Body of pancreas (tissue), 4 donors: ENCODE measurements around the gene ENHO. TPM values are rescaled to one million over a fixed set of nuclear protein-coding genes. Genes with fewer than 3 reads are reported as not detected.
"Not testable (repeated sequence)": the region's sequence is repeated elsewhere in the genome, so short reads cannot be mapped to it uniquely, and the experiment has no call there.

ENCODE experiments used
- ATAC-seq: fragments of 150-250 bp; one replicate; pipeline ENCODE4 v1.9.1; 2016
- DNase-seq, 4 donors: peaks; one replicate each; pipeline ENCODE4 v3.0.0-alpha.2; 2019
- H3K27ac ChIP-seq, 4 donors: fragments of 200-600 bp; sonication (generic); 1 replicate in 3 of 4; 2 replicates in 1 of 4; pipeline versions ENCODE4 v1.5.1 to v1.6.1; 2016 to 2019; ENCODE audit warnings: mild to moderate bottlenecking in 1 of 4, mixed read lengths in 1 of 4, moderate library complexity in 1 of 4
- H3K27me3 ChIP-seq, 2 donors: fragments of 200-600 bp; sonication (generic); one replicate each; pipeline ENCODE4 v1.6.0; 2016; ENCODE audit warnings: mild to moderate bottlenecking in 1 of 2
- H3K36me3 ChIP-seq, 2 donors: fragments of 200-600 bp; sonication (generic); replicated peaks in 1 of 2; 2 replicates each; pipeline ENCODE4 v1.5.1; 2016; ENCODE audit warnings: low read depth in 2 of 2; ENCODE audit not compliant: insufficient read depth in 1 of 2
- H3K4me1 ChIP-seq: fragments of 200-600 bp; sonication (generic); one replicate; pipeline ENCODE4 v1.6.0; 2016
- H3K4me3 ChIP-seq, 2 donors: fragments of 200-600 bp; sonication (generic); 1 replicate in 1 of 2; 2 replicates in 1 of 2; pipeline ENCODE4 v1.5.1; 2016 to 2019
- H3K9me3 ChIP-seq, 3 donors: fragments of 200-600 bp; sonication (generic); 1 replicate in 2 of 3; 2 replicates in 1 of 3; pipeline ENCODE4 v1.5.1; 2016
- POLR2A ChIP-seq, 3 donors: fragments of 450-650 bp; IDR thresholded peaks; one replicate each; pipeline ENCODE4 v1.6.1; 2016; ENCODE audit warnings: antibody characterized with exemption in 3 of 3, mild to moderate bottlenecking in 2 of 3
- WGBS, 2 donors: methylation state at CpG; one replicate each; pipeline ENCODE4 v1.1.5; 2017; 5-methylcytosine and 5-hydroxymethylcytosine counted together
- intact Hi-C: fragments of 100-400 bp; cut with DNase I; formaldehyde crosslinking; loops from one replicate; pipeline ENCODE4 v1.15.1; 2023
- total RNA-seq, 2 donors: library from RNA; depleted of rRNA; stranded (reverse); fragments of >200 nt; gene quantifications; one replicate each; pipeline ENCODE4 v1.1.0, GENCODE V29; 2016
- TF ChIP-seq, protein P1 (sequence below), 7 experiments: fragments of 450-650 bp in 4 of 7; fragments of 200-600 bp in 3 of 7; sonication (generic) in 3 of 7; IDR thresholded peaks; one replicate each; pipeline ENCODE4 v1.5.1; 2016 to 2019; ENCODE audit warnings: antibody characterized with exemption in 7 of 7

The ENHO gene
- total RNA-seq, 2 donors from 2014 or later = 2.9 TPM; not detected in 1

DNA sequence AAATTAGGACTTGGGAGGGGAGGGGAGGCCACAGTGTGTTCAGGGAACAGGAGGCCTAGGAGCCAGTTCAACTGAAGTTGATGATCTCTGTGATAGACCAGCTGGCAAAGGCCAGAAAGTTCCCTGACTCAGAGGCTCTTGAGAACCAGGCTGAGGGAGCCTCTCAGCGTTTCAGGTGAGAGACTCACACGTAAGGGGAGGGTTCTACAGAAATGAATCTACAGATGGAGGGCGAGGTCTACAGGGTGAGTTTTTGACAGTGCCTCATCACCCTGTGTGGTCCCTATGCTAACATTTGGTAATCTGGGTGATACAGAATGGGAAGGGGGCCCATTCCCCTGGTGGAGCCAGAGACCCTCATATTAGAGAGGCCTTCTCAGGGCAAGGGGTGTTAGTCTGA, 32.0 kb downstream of the ENHO start:
- DNase-seq (no peak), ATAC-seq (no peak)
- WGBS, 2 donors = 47 to 54% methylated on average over 3 of the region's 3 CpGs
- intact Hi-C loops = no loop called here
- Histone ChIP-seq H3K4me1 (no peaks in the 10 kb centered on the region), H3K27me3 (no peaks in the 10 kb centered on the region), H3K9me3 (no peaks in the 10 kb centered on the region), H3K36me3 (no peaks in the 10 kb centered on the region), H3K27ac (no peak overlapping the region), H3K4me3 (no peak overlapping the region)
- TF ChIP-seq, protein P1, sequence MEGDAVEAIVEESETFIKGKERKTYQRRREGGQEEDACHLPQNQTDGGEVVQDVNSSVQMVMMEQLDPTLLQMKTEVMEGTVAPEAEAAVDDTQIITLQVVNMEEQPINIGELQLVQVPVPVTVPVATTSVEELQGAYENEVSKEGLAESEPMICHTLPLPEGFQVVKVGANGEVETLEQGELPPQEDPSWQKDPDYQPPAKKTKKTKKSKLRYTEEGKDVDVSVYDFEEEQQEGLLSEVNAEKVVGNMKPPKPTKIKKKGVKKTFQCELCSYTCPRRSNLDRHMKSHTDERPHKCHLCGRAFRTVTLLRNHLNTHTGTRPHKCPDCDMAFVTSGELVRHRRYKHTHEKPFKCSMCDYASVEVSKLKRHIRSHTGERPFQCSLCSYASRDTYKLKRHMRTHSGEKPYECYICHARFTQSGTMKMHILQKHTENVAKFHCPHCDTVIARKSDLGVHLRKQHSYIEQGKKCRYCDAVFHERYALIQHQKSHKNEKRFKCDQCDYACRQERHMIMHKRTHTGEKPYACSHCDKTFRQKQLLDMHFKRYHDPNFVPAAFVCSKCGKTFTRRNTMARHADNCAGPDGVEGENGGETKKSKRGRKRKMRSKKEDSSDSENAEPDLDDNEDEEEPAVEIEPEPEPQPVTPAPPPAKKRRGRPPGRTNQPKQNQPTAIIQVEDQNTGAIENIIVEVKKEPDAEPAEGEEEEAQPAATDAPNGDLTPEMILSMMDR (IDR thresholded peaks at IDR 0.05) = no peak
- no peak for TF ChIP-seq POLR2A (IDR thresholded peaks at IDR 0.05)

- no peaks in the 10 kb centered on the region for H3K9me3 ChIP-seq
- H3K27ac ChIP-seq = no peak overlapping the region
- WGBS, 2 donors = 56 to 88% methylated on average over 1 of the region's 1 CpG
- no peak for DNase-seq
- H3K27me3 ChIP-seq = no peaks in the 10 kb centered on the region
- intact Hi-C loops = no loop called here
- H3K4me3 ChIP-seq = no peak overlapping the region
- no peak for ATAC-seq
- H3K4me1 ChIP-seq = no peaks in the 10 kb centered on the region
- H3K36me3 ChIP-seq = no peaks in the 10 kb centered on the region
- TF ChIP-seq POLR2A (IDR thresholded peaks at IDR 0.05) = no peak
- TF ChIP-seq, protein P1 (IDR thresholded peaks at IDR 0.05) = no peak
Measured at GRCh38 chr9:34490360-34490759, 32.4 kb downstream of the ENHO start.

DNA sequence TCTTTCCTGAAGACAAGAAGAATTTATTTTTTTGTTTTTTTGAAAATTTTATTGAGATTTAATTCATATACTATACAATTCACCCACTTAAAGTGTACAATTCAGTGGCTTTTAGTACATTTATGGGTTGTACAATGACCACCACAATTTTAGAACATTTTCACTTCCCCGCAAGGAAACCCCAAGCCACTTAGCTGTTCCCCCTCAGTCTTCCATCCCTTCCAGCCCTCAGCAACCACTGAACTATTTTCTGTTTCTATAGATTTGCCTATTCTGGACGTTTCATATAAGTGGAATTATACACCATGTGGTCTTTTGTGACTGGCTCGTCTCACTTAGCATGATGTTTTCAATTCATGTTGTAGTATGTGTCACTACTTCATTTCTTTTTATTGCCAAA, 36.2 kb downstream of the ENHO start:
- intact Hi-C loops = no loop called here
- Histone ChIP-seq H3K9me3 (no peaks in the 10 kb centered on the region), H3K27ac (no peak overlapping the region), H3K4me3 (no peak overlapping the region), H3K27me3 (no peaks in the 10 kb centered on the region), H3K4me1 (no peaks in the 10 kb centered on the region), H3K36me3 (no peaks in the 10 kb centered on the region)
- WGBS, 2 donors = 53 to 60% methylated on average over 3 of the region's 3 CpGs
- ATAC-seq = no peak
- no peak for DNase-seq
- TF ChIP-seq, protein P1 (IDR thresholded peaks at IDR 0.05) = no peak
- TF ChIP-seq POLR2A (IDR thresholded peaks at IDR 0.05) = no peak

- intact Hi-C loops = no loop called here
- DNase-seq = no peak
- no peak for ATAC-seq
- 67 to 69% methylated on average over 6 of the region's 6 CpGs for WGBS, 2 donors
- Histone ChIP-seq H3K36me3 (no peaks in the 10 kb centered on the region), H3K27me3 (no peaks in the 10 kb centered on the region), H3K4me1 (no peaks in the 10 kb centered on the region), H3K27ac (no peak overlapping the region), H3K9me3 (no peaks in the 10 kb centered on the region), H3K4me3 (no peak overlapping the region)
- no peak for TF ChIP-seq POLR2A (IDR thresholded peaks at IDR 0.05)
- TF ChIP-seq, protein P1 (IDR thresholded peaks at IDR 0.05) = no peak
Measured at GRCh38 chr9:34485822-34486221, 37.0 kb downstream of the ENHO start.

DNA sequence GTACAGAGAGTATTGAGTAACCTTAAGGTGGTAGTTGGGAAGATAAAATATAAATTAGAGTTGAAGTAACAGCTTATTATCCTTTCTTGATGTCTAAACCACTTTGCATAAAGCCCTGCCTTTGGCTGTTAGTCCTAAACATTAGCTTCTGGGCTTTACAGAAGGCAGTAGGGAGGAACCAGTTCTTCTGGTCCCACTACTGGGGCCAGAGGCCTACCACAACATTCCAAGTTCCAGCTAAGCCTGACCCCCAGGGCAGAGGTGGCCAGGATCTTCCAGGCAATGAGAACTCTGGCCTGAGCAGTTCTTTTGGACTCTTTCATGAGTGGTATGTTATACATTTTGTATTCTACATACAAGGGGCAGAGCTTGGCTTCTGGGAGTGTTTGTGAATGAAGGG, 38.1 kb downstream of the ENHO start:
- Histone ChIP-seq H3K36me3 (no peaks in the 10 kb centered on the region), H3K27ac (no peak overlapping the region), H3K9me3 (no peaks in the 10 kb centered on the region), H3K4me1 (no peaks in the 10 kb centered on the region), H3K27me3 (no peaks in the 10 kb centered on the region), H3K4me3 (no peak overlapping the region)
- ATAC-seq = no peak
- DNase-seq = no peak
- intact Hi-C loops = no loop called here
- TF ChIP-seq, protein P1 (IDR thresholded peaks at IDR 0.05) = no peak
- TF ChIP-seq POLR2A (IDR thresholded peaks at IDR 0.05) = no peak

GRCh38 chr9:34482746-34483145, 40.0 kb downstream of the ENHO start:
- H3K9me3 ChIP-seq, H3K27ac ChIP-seq, H3K4me3 ChIP-seq, H3K36me3 ChIP-seq, H3K4me1 ChIP-seq, ATAC-seq, H3K27me3 ChIP-seq, DNase-seq, intact Hi-C loops: not testable (repeated sequence)
- WGBS, 2 donors = 86% methylated on average over 26 of the region's 27 CpGs; no CpG with 5 or more reads in 1 of the 2 donors

DNA sequence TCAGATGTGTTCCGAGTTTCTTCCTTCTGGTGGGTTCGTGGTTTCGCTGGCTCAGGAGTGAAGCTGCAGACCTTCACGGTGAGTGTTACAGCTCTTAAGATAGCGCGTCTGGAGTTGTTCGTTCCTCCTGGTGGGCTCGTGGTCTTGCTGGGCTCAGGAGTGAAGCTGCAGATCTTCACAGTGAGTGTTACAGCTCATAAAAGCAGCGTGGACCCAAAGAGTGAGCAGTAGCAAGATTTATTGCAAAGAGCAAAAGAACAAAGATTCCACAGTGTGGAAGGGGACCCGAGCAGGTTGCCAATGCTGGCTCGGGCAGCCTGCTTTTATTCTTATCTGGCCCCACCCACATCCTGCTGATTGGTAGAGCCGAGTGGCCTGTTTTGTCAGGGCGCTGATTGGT, 41.2 kb downstream of the ENHO start:
- H3K27ac ChIP-seq, intact Hi-C loops, ATAC-seq, H3K27me3 ChIP-seq, H3K36me3 ChIP-seq, H3K4me3 ChIP-seq, H3K4me1 ChIP-seq, DNase-seq, H3K9me3 ChIP-seq: not testable (repeated sequence)
- 77 to 84% methylated on average over 12 to 13 of the region's 13 CpGs for WGBS, 2 donors
